Measurements from ENCODE around the gene PRKG2. TPM values are rescaled to one million over a fixed set of nuclear protein-coding genes. Genes with fewer than 3 reads are reported as not detected.
A peak's percentile ranks its signal among the peaks of the same experiment; 100 is the strongest.
"Not testable (repeated sequence)": the region's sequence is repeated elsewhere in the genome, so short reads cannot be mapped to it uniquely, and the experiment has no call there.

PRKG2 gene
- total RNA-seq, 1 experiment from 2014 or later: 0.06 TPM

DNA sequence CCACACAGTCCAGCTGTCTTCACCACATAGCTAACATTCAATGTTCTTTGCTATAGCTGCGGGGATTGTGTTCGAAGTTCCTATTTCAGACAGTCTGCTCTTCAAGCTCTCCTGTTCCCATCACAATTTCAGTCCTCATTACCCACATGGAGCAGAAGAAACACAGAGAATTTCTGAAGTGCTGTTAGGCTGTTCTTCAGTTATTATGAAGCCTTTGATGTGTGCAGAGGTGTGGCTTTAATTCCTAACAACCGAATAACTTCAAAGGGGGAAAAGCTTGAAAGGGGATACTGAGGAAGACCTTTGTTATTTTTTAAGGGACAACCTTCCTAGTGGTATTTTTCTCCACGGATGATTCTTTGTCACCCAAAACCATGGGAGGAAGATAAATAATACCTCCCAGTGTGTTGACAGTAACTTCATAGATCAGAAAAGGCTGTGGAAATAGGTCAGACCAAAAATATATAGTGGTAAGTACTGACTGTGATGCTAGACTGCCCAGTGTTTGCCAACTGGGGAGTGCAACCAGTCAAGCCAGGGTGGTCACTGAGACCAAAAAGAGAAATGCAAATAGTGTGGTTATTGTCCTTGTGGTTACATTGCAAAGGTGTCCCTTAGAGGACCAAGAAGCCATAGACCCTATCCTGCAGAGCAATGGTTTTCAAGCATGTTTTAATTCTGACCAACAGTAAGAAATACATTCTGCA lies 52.1 kb downstream of the PRKG2 start:
- no peak for DNase-seq (ENCODE audit: low read depth)

DNA sequence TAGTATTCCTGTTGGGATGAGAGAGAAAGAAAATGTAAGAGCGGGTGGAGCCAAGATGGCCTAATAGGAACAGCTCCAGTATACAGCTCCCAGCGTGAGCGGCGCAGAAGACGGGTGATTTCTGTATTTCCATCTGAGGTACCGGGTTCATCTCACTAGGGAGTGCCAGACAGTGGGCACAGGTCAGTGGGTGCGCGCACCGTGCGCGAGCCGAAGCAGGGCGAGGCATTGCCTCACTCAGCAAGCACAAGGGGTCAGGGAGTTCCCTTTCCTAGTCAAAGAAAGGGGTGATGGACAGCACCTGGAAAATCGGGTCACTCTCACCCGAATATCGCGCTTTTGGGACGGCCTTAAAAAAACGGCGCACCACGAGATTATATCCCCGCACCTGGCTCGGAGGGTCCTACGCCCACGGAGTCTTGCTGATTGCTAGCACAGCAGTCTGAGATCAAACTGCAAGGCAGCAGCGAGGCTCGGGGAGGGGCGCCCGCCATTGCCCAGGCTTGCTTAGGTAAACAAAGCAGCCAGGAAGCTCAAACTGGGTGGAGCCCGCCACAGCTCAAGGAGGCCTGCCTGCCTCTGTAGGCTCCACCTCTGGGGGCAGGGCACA lies 61.2 kb downstream of the PRKG2 start:
- not testable (repeated sequence) for DNase-seq (ENCODE audit: low read depth)

DNA sequence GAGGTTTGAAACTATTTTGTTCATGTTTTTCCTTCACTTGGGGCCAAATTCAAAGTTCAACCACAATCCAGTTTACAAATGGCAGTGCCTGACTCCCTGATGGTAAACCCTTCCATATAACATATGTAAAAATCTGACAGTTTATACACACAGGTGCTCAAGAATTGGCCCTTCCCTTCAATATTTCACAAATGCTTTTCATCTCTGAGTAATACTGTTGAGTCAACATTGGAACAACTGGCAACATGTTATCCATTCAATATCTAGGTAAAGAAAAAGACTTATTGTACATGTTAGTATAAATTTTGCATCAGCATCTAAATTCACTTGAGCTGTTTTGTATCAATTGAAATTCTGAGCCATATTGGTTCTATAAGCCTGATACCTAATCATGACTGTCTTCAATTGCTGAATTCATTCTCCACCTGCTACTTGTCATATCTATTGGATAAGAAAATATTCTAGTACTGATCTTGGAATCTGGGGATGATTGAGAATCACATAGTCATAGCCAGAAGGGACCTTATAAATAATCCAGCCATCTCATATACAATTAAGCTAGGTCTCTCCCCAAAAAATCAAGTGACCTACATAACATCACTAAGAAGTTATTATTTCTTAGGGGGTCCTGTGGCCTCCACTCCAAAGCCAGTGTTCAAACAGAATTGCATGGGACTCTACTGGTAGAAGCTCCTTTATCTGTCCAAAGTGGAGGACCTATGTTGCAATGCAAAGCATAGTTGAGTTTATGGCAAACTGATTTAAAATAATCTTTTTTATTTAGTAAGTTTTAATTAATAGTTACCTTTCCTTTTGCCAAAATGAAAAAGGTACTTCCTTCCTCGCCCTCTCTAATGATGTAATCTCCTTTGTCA lies 61.9 kb downstream of the PRKG2 start:
- DNase-seq (ENCODE audit: low read depth): no peak

DNA sequence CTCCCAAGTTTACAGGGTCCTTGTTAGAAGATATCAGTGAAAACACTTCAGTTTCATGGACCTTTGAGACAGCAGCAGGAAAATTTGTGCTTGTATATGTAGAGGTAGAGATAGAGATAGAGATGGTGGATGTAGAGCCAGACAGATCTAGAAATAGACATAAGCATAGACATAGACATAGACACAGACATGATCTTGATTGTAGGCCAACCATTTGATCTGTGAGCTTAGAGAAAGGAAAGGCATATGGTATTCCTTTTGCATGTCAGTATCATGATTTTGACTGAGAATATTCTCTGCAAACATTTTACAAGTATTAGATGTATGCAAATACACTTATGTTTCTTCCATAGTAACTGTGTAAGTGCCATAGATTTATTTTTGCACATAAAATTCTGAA lies 65.0 kb downstream of the PRKG2 start:
- DNase-seq (ENCODE audit: low read depth): no peak

GRCh38 chr4:81148576-81148975 lies 66.4 kb downstream of the PRKG2 start:
- DNase-seq (ENCODE audit: low read depth): no peak

DNA sequence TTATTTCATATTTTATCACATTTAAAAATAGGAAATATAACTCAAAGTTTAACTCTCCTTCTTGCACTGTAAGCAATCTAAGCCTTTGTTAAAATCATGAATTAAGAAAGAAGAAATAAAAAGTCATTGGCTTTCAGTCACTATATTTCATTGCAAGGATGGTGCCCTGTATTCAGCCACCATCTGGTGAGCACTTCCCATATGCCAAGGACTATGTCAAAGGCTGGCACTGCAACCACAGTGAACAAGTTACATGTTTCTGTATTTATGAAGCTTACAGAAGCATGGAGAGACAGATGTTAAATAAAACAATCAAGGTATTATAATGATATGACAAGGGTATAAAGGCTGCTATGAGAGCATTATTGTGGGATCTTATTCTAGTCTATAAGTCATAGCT lies 68.6 kb downstream of the PRKG2 start:
- no peak for DNase-seq (ENCODE audit: low read depth)

- DNase-seq (ENCODE audit: low read depth): no peak
These were observed 71.8 kb downstream of the PRKG2 start for GRCh38 chr4:81143183-81143582.

- no peak for DNase-seq (ENCODE audit: low read depth)
These were observed 72.3 kb downstream of the PRKG2 start for GRCh38 chr4:81142744-81143143.

- DNase-seq (ENCODE audit: low read depth): no peak
These were observed 77.1 kb downstream of the PRKG2 start for GRCh38 chr4:81137894-81138293.

DNA sequence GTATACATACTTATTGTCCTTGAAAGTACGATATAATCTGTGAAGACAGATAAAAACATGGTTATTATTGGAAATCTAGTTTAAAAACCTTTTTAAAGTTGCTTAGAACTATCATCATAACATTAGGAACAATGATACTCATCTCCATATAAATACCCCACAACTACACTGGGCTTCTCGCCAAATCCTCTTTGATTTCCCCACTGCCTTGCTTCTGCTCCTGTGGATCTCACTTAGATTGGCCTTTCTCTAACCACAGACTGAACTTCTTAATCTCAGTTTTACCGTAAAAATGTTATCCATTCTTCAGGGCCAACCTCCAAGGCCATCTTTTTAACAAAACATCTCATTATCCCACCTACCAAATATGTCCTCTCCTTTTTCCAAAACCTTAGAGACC lies 77.6 kb downstream of the PRKG2 start:
- peak; percentile 16 for DNase-seq (ENCODE audit: low read depth)

- DNase-seq (ENCODE audit: low read depth): peak; percentile 54
These were observed 78.7 kb downstream of the PRKG2 start for GRCh38 chr4:81136161-81136905.

GRCh38 chr4:81135501-81135900 lies 79.5 kb downstream of the PRKG2 start:
- no peak for DNase-seq (ENCODE audit: low read depth)

- no peak for DNase-seq (ENCODE audit: low read depth)
These were observed 83.5 kb downstream of the PRKG2 start for GRCh38 chr4:81131563-81131962.

DNA sequence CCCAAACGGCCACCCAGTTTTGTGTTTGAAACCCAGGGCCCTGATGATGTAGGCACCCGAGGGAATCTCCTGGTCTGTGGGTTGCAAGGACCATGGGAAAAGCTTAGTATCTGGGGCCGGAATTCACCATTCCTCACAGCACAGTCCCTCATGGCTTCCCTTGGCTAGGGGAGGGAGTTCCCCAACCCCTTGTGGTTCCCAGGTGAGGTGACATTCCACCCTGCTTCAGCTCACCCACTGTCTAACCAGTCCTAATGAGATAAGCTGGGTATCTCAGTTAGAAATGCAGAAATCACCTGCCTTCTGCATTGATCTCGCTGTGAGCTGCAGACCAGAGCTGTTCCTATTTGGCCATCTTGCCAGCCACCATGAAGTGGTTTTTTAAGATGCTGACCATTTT lies 84.0 kb downstream of the PRKG2 start:
- DNase-seq (ENCODE audit: low read depth): no peak

GRCh38 chr4:81130569-81130968 lies 84.5 kb downstream of the PRKG2 start:
- no peak for DNase-seq (ENCODE audit: low read depth)

DNA sequence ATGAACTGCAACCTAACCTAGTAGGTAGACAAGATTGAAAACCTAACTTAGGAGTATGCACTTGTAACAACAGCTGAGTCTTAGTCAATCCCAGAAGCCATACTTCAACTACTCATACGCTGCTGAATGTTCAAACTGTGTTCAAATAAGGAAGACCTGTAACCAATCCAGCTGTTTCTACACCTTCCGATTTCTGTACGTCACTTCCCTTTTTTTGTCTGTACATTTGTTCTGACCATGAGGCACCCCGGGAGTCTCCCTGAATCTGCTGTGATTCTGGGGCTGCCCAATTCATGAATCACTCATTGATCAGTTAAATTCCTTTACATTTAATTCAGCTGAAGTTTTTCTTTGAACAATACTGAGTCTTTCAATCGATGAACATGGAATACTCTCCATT lies 95.0 kb downstream of the PRKG2 start:
- DNase-seq (ENCODE audit: low read depth): no peak

- no peak for DNase-seq (ENCODE audit: low read depth)
These were observed 96.9 kb downstream of the PRKG2 start for GRCh38 chr4:81118086-81118485.

- DNase-seq (ENCODE audit: low read depth): no peak
These were observed 98.5 kb downstream of the PRKG2 start for GRCh38 chr4:81116566-81116965.

DNA sequence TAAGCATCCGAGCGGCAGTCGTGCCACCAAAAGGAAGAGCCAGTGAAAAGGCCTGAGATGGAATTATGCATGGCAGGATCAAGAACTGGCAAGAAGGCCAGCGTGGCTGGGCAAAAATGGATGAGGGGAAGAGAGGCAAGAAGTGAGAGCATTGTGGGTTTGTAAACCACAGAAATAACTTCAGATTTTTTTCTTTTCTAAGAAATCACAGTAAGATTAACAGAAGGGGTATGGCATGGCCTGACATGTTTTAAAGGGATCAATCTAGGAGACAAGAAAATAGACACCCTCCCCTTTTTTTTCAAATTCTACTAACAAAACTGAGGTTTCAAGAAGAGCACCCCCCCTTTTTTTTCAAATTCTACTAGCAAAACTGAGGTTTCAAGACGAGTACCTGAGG lies 102.0 kb downstream of the PRKG2 start:
- DNase-seq (ENCODE audit: low read depth): no peak

- no peak for DNase-seq (ENCODE audit: low read depth)
These were observed 105.7 kb downstream of the PRKG2 start for GRCh38 chr4:81109356-81109755.

DNA sequence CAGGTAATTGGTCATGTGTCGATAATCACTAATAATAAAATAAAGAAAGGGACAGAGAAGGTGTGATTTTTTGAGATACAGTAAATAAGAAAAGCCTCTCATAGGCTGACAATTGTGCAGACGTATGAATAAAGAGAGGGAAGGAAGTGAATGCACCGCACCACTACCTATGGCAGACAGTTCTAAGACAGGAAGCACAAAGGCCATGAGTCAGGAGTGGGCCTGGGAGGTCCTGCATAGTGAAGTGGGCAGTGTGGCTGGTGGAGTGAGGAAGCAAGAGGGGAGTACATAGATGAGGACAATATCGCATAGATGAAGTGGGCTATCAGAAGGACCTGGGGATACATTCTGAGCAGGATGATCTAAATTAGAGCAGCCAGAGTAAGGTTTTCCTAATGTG lies 108.9 kb downstream of the PRKG2 start:
- DNase-seq (ENCODE audit: low read depth): no peak

DNA sequence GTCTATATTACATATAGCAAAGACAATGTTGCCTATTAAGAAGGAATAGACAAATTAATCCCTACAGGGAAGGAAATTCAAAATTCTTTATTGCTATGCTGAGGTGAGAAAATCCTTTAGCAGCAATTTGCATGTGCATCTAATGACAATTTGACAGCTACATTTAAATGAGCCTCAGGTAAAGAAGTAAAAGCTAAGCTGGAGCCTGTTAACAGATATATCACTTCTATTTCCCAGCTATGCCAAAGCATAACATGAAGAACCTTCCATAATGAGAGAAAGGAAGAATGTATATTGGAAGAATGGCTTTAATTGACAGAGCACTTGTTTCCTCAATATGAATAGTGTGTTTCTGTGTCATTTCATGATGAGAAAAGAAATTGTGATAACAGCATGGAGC lies 112.9 kb downstream of the PRKG2 start:
- no peak for DNase-seq (ENCODE audit: low read depth)
